Kidney tubule cell (primary cell): ENCODE measurements around the gene STAT3.
"Not testable (repeated sequence)": the region's sequence is repeated elsewhere in the genome, so short reads cannot be mapped to it uniquely, and the experiment has no call there.

Experiments used
- DNase-seq: peaks from one replicate; pipeline ENCODE4 v3.0.0-alpha.2; 2018; ENCODE audit warnings: low spot score

The STAT3 gene

GRCh38 chr17:42408061-42408460 is 19.8 kb upstream of the STAT3 start:
- no peak for DNase-seq

GRCh38 chr17:42407289-42407836 is 19.1 kb upstream of the STAT3 start:
- DNase-seq = peak; percentile 83

- DNase-seq = no peak
Observed at GRCh38 chr17:42406615-42407288, 18.5 kb upstream of the STAT3 start.

GRCh38 chr17:42405963-42406495 is 17.8 kb upstream of the STAT3 start:
- DNase-seq = peak; percentile 68

DNA sequence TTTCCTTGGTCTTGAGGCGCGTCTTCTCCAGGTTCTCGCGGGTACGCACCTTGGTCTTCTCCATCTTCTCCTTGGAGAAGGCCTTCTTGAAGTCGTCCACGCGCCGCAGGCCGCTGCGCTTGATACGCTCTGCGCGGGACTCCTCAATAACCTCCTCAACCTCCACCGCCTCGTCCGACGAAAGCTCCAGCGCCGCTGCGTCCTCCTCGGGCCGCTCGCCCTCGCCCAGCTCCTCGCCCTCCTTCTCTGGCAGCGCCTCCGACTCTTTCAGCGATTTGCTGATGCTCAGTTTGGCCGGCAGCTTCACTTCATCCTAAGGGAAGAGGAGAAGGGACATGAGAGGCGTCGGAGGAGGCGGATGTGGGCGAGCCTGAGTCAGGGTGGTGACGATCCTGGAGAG is 16.8 kb upstream of the STAT3 start:
- DNase-seq = no peak

DNA sequence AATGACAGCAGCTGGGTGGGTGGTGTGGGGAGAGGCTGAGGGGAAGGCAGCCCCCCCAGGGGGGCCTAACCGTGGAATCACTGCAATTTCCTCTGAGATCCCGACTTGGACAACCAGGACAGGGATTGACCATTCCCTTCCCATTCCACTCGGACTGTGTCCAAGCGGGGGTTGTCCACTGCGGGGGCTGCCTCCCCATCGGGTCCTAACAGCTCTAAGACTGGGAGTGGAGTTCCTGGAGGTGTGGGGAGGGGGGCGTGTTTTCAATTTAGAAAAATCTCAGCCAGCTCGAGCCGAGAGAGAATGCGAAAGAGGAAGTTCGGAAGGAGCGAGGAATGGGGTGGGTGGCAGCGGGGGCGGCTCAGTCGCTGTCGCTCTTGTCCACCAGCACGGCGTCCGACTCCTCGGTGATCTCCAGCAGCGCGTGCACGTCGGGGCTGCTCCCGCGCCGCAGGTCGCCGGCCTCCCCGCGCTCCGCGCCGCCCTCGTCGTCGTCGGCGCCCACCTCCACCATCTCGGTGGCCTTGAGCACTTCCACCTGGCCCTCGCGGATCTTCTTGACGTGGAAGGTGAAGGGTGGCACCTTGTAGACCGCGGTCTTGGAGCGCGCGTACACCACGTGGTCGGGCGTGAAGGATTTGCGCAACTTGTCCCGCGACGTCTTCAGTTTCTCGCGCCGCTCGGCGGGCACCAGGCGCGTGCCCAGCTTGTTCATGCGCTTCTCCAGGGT is 16.2 kb upstream of the STAT3 start:
- no peak for DNase-seq

DNA sequence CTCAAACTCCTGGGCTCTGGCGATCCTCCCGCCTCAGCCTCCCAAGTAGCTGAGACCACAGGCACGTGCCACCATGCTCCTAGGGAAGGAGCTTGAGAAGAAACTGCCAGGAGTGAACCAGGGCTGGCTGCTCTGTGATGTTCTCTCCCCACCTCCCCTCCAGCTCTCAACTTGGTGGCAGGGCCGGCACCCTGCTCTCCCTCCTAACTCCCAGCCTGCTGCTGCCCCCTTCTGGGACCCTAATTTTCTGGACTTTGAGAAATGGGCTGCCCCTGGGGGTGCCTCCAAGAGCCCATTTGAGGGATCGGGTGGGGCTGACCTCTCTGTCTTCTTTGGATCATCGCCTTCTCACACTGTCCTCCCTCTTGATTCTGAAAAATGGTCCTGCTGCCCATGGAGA is 14.9 kb upstream of the STAT3 start:
- DNase-seq = no peak

DNA sequence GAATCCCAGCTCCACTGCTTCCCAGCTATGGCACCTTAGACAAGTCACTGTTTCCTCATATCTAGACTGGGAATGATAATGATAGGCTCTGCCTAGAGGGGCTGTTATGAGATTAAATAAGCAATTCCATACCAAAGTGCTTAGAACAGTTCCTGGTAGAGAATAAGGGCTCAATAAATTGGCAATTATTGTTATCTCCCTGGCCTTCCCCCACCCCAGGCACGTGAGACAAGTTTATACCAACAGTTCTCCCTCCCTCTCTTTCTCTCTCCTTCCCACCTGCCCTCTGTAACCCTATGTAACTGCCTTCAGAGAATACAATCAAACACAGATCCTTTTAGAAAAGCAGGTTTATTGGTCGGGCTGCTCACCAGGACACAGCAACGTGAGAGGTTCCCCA is 13.9 kb upstream of the STAT3 start:
- no peak for DNase-seq

DNA sequence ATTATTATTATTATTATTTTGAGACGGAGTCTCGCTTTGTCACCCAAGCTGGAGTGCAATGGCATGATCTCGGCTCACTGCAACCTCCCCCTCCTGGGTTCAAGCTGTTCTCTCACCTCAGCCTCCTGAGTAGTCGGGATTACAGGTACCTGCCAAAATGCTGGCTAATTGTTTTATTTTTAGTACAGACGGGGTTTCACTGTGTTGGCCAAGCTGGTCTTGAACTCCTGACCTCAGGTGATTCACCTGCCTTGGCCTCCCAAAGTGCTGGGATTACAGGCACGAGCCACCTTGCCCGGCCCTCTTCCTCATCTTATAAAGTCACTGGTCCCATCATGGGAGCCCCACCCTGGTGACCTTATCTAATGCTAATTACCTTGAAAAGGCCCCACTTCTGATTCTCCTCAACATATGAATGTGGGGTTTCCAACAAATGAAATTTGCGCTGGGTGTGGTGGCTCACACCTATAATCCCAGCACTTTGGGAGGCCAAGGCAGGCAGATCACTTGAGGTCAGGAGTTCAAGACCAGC is 12.7 kb upstream of the STAT3 start:
- DNase-seq = not testable (repeated sequence)

DNA sequence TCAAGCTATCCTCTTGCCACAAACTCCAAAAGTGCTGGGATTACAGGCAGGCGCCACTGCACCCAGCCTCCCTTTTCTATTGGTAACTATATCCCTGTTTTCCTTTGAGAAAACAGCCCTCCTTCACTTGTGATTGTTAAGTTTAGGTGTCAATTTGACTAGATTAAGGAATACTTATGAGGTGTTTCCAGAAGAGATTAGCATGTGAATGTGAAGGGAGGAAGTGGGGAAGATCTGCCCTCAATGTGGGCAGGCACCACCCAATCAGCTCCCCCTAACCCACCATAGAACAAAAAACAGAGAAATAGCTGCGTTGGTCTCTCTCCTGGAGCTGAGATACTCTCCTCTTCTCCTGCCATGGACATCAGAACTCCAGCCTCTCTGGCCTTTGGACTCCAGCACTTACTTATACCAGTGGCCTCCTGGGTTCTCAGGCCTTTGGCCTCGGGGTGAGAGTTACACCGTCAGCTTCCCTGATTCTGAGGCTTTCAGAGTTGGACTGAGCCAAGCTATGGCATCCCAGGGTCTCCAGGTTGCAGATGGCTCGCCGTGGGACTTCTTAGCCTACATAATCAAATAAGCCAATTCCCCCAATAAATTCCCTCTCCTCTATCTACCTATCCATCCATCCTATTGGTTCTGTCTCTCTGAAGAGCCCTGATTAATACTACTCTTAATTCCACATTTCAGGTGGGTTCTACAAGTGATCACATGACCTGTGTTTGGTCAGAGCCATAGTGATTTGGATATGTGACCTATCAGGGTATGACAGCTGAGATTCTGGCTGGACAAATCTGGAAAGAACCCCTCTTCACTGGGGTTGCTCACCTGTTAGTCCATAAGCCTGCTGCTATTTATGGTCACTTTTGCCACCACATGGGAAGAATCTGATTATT is 12.0 kb upstream of the STAT3 start:
- DNase-seq = no peak

GRCh38 chr17:42399121-42399520 is 10.9 kb upstream of the STAT3 start:
- no peak for DNase-seq

DNA sequence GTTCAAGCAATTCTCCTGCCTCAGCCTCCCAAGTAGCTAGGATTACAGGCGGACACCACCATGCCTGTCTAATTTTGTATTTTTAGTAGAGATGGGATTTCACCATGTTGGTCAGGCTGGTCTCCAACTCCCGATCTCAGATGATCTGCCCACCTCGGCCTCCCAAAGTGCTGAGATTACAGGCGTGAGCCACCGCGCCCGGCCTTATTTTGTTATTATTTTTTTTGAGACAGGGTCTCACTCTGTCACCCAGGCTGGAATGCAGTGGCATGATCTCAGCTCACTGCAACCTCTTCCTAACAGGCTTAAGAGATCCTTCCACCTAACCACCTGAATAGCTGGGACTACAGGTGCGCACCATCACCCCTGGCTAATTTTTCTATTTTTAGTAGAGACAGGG is 7.4 kb upstream of the STAT3 start:
- not testable (repeated sequence) for DNase-seq

- DNase-seq = no peak
Observed at GRCh38 chr17:42394838-42395237, 6.6 kb upstream of the STAT3 start.

DNA sequence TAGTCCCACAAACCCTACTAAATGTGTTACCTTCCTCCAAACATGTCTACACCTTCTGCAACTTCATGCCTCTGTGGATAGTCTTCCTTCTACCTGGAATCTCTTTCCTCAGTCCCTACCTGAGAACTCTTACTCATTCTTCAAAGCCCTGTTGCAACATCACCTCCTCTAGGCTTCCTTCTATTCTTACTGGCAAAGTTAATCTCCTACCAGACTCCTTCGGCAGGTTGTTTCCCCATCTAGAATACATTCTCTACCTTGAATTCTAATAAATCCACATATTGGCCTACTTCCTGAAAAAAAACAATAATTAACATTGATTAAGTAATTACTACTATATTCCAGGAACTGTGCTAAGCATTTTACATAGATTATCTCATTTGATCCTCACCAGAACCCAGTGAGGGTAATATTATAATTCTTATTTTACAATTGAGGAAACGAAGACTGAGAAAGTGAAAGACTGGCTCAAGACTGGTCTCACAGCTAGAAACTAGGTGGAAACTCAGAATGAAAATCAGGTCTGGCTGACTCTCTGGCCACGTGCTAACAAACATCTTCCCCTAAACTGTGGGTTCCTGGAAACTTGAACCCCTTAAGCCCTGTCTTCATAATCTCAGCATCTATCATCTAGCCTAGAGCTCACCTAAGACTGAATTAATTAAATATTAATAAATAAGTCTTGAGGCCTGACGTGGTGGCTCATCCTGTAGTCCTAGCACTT is 4.6 kb upstream of the STAT3 start:
- no peak for DNase-seq

DNA sequence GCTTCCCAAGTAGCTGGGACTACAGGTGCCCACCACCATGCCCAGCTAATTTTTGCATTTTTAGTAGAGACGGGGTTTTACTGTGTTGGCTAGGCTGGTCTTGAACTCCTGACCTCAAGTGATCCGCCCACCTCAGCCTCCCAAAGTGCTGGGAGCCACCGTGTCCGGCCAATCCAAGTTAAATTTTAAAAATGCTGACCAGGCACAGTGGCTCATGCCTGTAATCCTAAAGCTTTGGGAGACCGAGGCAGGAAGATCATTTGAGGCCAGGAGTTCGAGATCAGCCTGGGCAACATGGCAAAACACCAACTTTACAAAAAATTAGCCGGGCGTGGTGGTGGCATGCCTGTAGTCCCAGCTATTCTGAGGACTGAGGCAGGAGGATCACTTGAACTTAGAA is 3.2 kb upstream of the STAT3 start:
- not testable (repeated sequence) for DNase-seq

DNA sequence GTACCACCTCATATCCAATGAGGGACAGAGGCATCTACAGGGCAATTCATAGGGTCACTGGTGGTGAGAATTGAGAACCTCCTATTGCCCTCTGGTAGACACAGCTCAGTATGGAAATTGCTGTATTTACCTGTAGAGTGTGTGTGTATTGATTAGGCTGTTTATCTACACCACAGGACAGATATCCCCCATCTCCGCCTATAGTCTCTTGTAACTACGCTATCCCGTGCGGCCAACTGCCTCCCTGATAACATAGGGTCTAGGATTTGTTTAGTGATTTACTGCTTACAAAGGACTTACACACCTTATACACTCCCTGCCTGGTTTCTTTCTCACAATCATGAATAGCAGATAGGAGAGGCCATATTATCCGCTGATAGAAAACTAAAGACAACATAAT is 1.7 kb upstream of the STAT3 start:
- DNase-seq = no peak

DNA sequence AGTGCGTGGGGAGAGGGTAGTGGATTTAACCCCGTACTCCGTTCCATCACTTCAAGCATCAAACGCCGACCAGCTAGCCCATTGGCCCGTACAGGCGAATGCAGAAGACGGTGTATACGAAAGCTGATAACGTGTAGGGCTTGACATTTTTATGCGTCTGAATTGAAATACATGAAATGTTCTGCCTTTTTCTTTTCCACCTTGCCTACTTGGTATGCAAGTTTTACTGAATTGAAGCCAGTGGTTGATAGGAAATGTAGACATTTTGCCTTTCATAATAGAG is 834 bp upstream of the STAT3 start:
- no peak for DNase-seq

- peak; percentile 64 for DNase-seq
Observed at GRCh38 chr17:42387661-42388380, 421 bp downstream of the STAT3 start.

DNA sequence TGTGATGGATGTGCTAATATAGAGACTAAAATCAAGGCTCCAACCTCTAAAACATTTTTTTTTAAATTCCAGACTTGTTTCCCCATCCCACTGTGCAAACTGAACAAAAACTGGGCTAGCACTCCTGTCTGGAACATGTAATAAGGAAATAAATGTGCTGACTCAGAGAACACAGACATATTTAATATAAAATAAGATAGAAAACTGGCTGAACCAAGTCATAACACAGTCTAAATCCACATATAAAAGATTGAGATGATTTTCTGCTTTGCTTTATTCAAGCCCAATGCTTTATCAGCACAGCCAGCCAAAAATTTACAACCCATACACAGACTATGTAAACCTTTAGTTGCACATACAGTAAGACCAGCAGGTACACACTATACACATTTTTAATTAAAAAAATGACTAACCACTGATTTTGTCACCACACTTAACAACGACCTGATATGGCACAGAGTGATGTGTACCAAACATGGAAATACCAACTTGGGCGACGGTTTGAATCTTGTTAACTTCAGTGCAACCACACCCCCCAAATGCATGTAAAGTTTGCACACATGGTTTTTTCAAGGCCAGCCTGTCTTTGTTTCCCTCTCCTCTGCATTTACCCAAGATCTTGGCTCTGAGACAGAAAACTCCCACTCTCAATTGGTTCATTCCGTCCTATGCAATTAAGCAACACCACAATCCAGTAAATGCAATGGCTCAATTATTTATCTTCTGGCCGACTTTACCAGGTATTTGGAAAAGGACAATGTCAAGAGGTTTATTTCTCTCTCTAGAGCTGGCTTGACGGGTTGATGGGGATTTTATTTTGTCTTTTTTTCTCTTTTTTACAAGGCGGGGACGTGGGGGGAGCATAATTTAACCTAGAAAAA is 1.2 kb downstream of the STAT3 start:
- DNase-seq = peak; percentile 22

DNA sequence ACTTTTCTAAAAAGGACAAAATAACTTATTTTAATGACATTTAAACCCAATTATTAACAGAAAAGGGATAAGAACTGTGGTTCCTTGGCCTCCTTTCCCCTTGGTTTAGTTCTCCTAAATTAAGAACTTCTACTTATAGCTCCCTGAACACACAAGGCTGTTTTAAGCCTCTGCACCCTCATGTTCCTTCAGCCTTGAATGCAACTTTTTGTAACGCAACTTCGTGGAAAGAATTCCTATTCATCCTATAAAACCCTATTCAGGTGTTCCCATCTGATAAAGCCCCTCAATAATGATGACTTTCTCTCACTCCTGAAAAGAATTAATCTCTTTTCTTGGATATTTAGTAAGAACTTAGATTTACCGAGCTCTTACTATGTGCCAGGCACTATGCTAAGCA is 6.3 kb downstream of the STAT3 start:
- DNase-seq = no peak
